ENCODE results near the gene B3GAT3.

DNA sequence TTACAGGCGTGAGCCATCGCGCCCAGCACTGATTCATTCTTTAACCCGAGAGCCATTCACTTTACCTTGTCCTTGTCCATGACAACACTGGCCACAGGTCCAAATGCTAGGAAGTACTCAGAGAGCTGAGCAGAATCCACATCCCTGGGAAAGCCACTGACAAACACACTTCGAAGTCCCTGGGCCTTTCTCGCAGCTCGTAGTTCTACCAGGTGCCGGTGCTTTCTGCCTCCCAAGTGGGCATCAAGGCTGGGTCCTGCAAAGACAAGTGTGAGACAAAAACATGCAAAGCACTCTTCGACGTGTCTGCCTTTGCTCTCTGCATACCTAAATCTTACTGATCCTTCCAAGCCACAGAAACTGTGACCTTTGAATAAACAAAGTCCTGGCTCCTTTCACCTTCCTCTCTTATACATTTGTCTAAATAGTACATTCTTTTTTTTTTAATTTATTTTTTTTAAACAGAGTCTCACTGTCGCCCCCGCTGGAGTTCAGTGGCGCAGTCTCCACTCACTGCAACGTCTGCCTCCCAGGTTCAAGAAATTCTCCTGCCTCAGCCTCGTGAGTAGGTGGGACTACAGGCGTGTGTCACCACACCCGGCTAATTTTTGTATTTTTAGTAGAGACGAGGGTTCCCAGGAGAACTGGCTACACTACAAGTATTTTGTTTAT, 32.7 kb downstream of the B3GAT3 start:
- TF ChIP-seq, protein P1, sequence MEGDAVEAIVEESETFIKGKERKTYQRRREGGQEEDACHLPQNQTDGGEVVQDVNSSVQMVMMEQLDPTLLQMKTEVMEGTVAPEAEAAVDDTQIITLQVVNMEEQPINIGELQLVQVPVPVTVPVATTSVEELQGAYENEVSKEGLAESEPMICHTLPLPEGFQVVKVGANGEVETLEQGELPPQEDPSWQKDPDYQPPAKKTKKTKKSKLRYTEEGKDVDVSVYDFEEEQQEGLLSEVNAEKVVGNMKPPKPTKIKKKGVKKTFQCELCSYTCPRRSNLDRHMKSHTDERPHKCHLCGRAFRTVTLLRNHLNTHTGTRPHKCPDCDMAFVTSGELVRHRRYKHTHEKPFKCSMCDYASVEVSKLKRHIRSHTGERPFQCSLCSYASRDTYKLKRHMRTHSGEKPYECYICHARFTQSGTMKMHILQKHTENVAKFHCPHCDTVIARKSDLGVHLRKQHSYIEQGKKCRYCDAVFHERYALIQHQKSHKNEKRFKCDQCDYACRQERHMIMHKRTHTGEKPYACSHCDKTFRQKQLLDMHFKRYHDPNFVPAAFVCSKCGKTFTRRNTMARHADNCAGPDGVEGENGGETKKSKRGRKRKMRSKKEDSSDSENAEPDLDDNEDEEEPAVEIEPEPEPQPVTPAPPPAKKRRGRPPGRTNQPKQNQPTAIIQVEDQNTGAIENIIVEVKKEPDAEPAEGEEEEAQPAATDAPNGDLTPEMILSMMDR (IDR thresholded peaks at IDR 0.05; ENCODE audit: extremely low read depth in 1 of 2, insufficient read depth in 1 of 2, low read depth in 1 of 2, low read length in 2 of 2), result peak; percentile 23 to 39
- no peak for TF ChIP-seq FOS (IDR thresholded peaks at IDR 0.05; ENCODE audit: borderline replicate concordance, insufficient read depth, low read length)

Measured in endothelial cell of umbilical vein (primary cell).